Upper lobe of right lung (tissue), 1 donor: ENCODE data around the gene VPS9D1. TPM values are rescaled to one million over a fixed set of nuclear protein-coding genes. Genes with fewer than 3 reads are reported as not detected.
"Not testable (repeated sequence)": the region's sequence is repeated elsewhere in the genome, so short reads cannot be mapped to it uniquely, and the experiment has no call there.

Source experiments
- ATAC-seq: fragments of 200-7000 bp; cut with Tn5 transposase; one replicate; pipeline ENCODE4 v1.9.1; 2020; ENCODE audit warnings: mild to moderate bottlenecking, moderate library complexity
- DNase-seq: peaks from one replicate; pipeline ENCODE4 v3.0.0-alpha.2; 2020
- H3K27ac ChIP-seq: fragments of 200-600 bp; one replicate; pipeline ENCODE4 v1.8.0; 2022
- H3K27me3 ChIP-seq: fragments of 200-600 bp; one replicate; pipeline ENCODE4 v1.8.0; 2022; ENCODE audit warnings: mild to moderate bottlenecking
- H3K36me3 ChIP-seq: fragments of 200-600 bp; one replicate; pipeline ENCODE4 v1.8.0; 2022
- H3K4me1 ChIP-seq: fragments of 200-600 bp; one replicate; pipeline ENCODE4 v1.8.0; 2022
- H3K4me3 ChIP-seq: fragments of 200-600 bp; one replicate; pipeline ENCODE4 v1.8.0; 2022; ENCODE audit warnings: mild to moderate bottlenecking
- H3K9me3 ChIP-seq: fragments of 200-600 bp; one replicate; pipeline ENCODE4 v1.8.0; 2022
- CTCF ChIP-seq: fragments of 200-600 bp; IDR thresholded peaks from one replicate; pipeline ENCODE4 v1.8.0; 2022; ENCODE audit warnings: antibody characterized with exemption
- intact Hi-C: fragments of 100-400 bp; cut with DNase I; formaldehyde crosslinking; loops from one replicate; pipeline ENCODE4 v1.11.0; 2022
- total RNA-seq: library from RNA; stranded (reverse); fragmentation: NEBNext Ultra II Directional; extraction: Animal tissue kit (Norgen Biotek cat#: 25700); gene quantifications from one replicate; pipeline ENCODE4 v1.2.1, GENCODE V29; 2021
- donor health status: DM: no; HTN: yes; CAD: no; lungs with severe emphysema.

VPS9D1 gene
- total RNA-seq, 1 donor from 2014 or later, result 15.7 TPM

GRCh38 chr16:89695875-89696669 lies 24.6 kb downstream of the VPS9D1 start:
- Histone ChIP-seq H3K27ac (no peak overlapping the region), H3K27me3 (no peaks in the 10 kb centered on the region), H3K9me3 (no peaks in the 10 kb centered on the region), H3K4me1 (peaks cover 14% of the 10 kb centered on the region), H3K4me3 (no peak overlapping the region), H3K36me3 (peaks cover 16% of the 10 kb centered on the region)
- DNase-seq (no peak), ATAC-seq (no peak)
- intact Hi-C loops, result no loop called here
- no peak for TF ChIP-seq CTCF

GRCh38 chr16:89695086-89695874 lies 25.4 kb downstream of the VPS9D1 start:
- DNase-seq (no peak), ATAC-seq (no peak)
- H3K27me3 ChIP-seq, result no peaks in the 10 kb centered on the region
- intact Hi-C loops, result no loop called here
- no peak overlapping the region for H3K4me3 ChIP-seq
- no peaks in the 10 kb centered on the region for H3K9me3 ChIP-seq
- no peak for TF ChIP-seq CTCF
- H3K27ac ChIP-seq, result no peak overlapping the region
- H3K36me3 ChIP-seq, result peaks cover 16% of the 10 kb centered on the region
- H3K4me1 ChIP-seq, result peaks cover 7% of the 10 kb centered on the region

GRCh38 chr16:89694784-89695085 lies 26.0 kb downstream of the VPS9D1 start:
- H3K36me3 ChIP-seq, result peaks cover 16% of the 10 kb centered on the region
- H3K27ac ChIP-seq, H3K27me3 ChIP-seq, H3K4me3 ChIP-seq, H3K4me1 ChIP-seq, intact Hi-C loops, DNase-seq, H3K9me3 ChIP-seq, ATAC-seq: not testable (repeated sequence)

GRCh38 chr16:89693931-89694783 lies 26.5 kb downstream of the VPS9D1 start:
- H3K27ac ChIP-seq, result no peak overlapping the region
- no peak for TF ChIP-seq CTCF
- ATAC-seq (no peak), DNase-seq (no peak)
- no peaks in the 10 kb centered on the region for H3K27me3 ChIP-seq
- H3K36me3 ChIP-seq, result peaks cover 20% of the 10 kb centered on the region
- no peak overlapping the region for H3K4me3 ChIP-seq
- no peaks in the 10 kb centered on the region for H3K4me1 ChIP-seq
- no peaks in the 10 kb centered on the region for H3K9me3 ChIP-seq
- intact Hi-C loops, result no loop called here

GRCh38 chr16:89693289-89693731 lies 27.4 kb downstream of the VPS9D1 start:
- no peak for DNase-seq
- Histone ChIP-seq H3K27me3 (no peaks in the 10 kb centered on the region), H3K27ac (no peak overlapping the region), H3K36me3 (peaks cover 23% of the 10 kb centered on the region), H3K4me3 (no peak overlapping the region), H3K9me3 (no peaks in the 10 kb centered on the region), H3K4me1 (no peaks in the 10 kb centered on the region)
- intact Hi-C loops, result no loop called here
- no peak for TF ChIP-seq CTCF
- ATAC-seq, result no peak
